Effector memory CD8-positive, alpha-beta T cell (primary cell): ENCODE results near the gene SLC25A23.

Experiments
- ATAC-seq: fragments of 150-1000 bp; cut with Tn5 transposase; replicated peaks from 2 replicates; pipeline ENCODE4 v1.10.0; 2021; ENCODE audit warnings: mild to moderate bottlenecking, moderate library complexity
- DNase-seq, 3 experiments: peaks; one replicate each; pipeline ENCODE4 v3.0.0; 2021
- H3K27ac Mint-ChIP-seq, 2 donors: one replicate each; pipeline ENCODE4 v1.8.0; 2022; ENCODE audit warnings: mild to moderate bottlenecking in 2 of 2, mixed read lengths in 2 of 2, moderate library complexity in 2 of 2
- H3K27me3 Mint-ChIP-seq, 2 donors: one replicate each; pipeline ENCODE4 v1.8.0; 2022; ENCODE audit warnings: mixed read lengths in 2 of 2
- H3K36me3 Mint-ChIP-seq: one replicate; pipeline ENCODE4 v1.8.0; 2022; ENCODE audit warnings: mild to moderate bottlenecking, moderate library complexity, mixed read lengths; ENCODE audit not compliant: insufficient read depth
- H3K4me1 Mint-ChIP-seq, 2 donors: one replicate each; pipeline ENCODE4 v1.8.0; 2022; ENCODE audit warnings: low read depth in 2 of 2, mixed read lengths in 2 of 2
- H3K4me3 Mint-ChIP-seq, 2 donors: one replicate each; pipeline ENCODE4 v1.8.0; 2022; ENCODE audit warnings: mild to moderate bottlenecking in 2 of 2, mixed read lengths in 2 of 2, moderate library complexity in 2 of 2
- H3K9me3 Mint-ChIP-seq, 2 donors: one replicate each; pipeline ENCODE4 v1.8.0; 2022; ENCODE audit warnings: mixed read lengths in 2 of 2

SLC25A23 gene

DNA sequence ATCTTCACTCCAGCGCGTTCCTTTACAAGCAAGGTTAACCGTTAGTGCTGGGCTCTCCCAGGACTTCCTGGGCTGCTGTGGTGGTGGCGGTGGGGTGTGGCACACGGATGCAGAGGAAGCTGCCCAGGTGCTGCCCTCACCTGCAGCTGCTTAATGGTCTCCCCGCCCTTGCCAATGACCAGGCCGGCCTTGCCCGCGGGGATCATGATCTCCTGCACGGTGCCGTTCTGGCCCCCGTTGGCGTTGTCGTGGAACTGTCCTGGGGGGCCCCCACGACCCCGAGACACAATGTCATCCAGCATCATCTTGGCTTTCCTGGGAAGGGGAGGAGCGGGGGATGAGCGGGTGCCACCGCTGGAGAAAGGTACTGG is 41.0 kb downstream of the SLC25A23 start:
- Mint-ChIP-seq H3K27me3 (no peaks in the 10 kb centered on the region), H3K36me3 (peaks cover 63% of the 10 kb centered on the region), H3K4me1 (peaks cover 19 to 21% of the 10 kb centered on the region in 2 donors), H3K4me3 (no peak overlapping the region), H3K9me3 (no peaks in the 10 kb centered on the region), H3K27ac (no peak overlapping the region)
- ATAC-seq (no peak), DNase-seq (no peak)

DNA sequence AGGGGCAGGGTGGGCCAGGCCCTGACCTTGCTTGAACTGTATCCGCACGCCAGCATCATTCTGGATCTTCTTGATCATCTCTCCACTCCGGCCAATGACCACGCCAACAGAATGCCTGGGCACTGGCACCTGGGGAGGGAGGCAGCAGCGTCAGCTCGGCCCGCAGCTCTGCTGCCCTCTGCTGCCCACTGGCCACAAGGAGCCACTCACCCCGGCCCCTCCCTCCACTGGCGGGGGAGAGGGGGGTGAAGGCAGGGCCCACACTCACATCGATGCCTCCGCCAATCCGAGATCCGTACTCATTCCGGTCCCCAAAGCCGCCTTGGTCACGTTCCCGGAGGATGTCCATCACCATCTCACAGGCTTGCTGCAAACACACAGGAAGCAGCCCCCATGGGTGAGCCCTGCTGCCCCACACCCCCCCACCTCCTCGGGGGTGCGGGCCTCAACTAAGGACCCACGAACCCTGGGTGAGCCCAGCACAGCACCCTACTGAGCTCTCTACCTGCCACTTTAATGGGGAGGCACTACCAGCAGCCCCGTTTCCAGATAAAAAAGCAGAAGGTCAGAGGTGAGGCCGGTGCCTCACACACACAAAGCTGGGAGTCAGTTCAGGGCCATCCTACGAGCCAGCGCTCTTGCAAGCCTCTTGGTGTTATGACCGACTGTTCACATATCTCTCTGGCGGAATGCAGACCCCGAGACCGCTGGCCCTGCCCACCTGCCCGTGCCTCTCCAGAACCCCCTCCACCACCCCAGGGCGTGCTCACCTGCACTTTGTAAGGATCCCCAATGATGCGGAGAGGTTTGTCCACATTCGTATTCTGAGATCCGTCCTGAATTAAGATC is 41.7 kb downstream of the SLC25A23 start:
- Mint-ChIP-seq H3K9me3 (no peaks in the 10 kb centered on the region), H3K27me3 (no peaks in the 10 kb centered on the region), H3K4me3 (no peak overlapping the region), H3K4me1 (peaks cover 13 to 15% of the 10 kb centered on the region in 2 donors), H3K27ac (no peak overlapping the region), H3K36me3 (peaks cover 65% of the 10 kb centered on the region)
- ATAC-seq (no peak), DNase-seq (no peak)

GRCh38 chr19:6416658-6417405 is 42.8 kb downstream of the SLC25A23 start:
- no peaks in the 10 kb centered on the region for H3K27me3 Mint-ChIP-seq
- H3K4me3 Mint-ChIP-seq = no peak overlapping the region
- ATAC-seq (no peak), DNase-seq (no peak)
- H3K9me3 Mint-ChIP-seq = no peaks in the 10 kb centered on the region
- peaks cover 61% of the 10 kb centered on the region for H3K36me3 Mint-ChIP-seq
- H3K27ac Mint-ChIP-seq = no peak overlapping the region
- peaks cover 4 to 5% of the 10 kb centered on the region in 2 donors for H3K4me1 Mint-ChIP-seq

- H3K36me3 Mint-ChIP-seq = peaks cover 61% of the 10 kb centered on the region
- ATAC-seq = no peak
- no peaks in the 10 kb centered on the region for H3K27me3 Mint-ChIP-seq
- H3K27ac Mint-ChIP-seq = no peak overlapping the region
- H3K4me1 Mint-ChIP-seq = peaks cover 0 to 1% of the 10 kb centered on the region in 2 donors
- H3K9me3 Mint-ChIP-seq = no peaks in the 10 kb centered on the region
- DNase-seq = no peak
- no peak overlapping the region for H3K4me3 Mint-ChIP-seq
Measured at GRCh38 chr19:6415591-6416190, 43.9 kb downstream of the SLC25A23 start.

- no peaks in the 10 kb centered on the region for H3K27me3 Mint-ChIP-seq
- H3K9me3 Mint-ChIP-seq = no peaks in the 10 kb centered on the region
- peak overlapping the region in 1 of 2 donors; percentile 46 for H3K27ac Mint-ChIP-seq
- H3K4me1 Mint-ChIP-seq = no peaks in the 10 kb centered on the region
- H3K36me3 Mint-ChIP-seq = peaks cover 60% of the 10 kb centered on the region
- H3K4me3 Mint-ChIP-seq = no peak overlapping the region
- DNase-seq (no peak), ATAC-seq (no peak)
Measured at GRCh38 chr19:6414793-6415590, 44.6 kb downstream of the SLC25A23 start.

DNA sequence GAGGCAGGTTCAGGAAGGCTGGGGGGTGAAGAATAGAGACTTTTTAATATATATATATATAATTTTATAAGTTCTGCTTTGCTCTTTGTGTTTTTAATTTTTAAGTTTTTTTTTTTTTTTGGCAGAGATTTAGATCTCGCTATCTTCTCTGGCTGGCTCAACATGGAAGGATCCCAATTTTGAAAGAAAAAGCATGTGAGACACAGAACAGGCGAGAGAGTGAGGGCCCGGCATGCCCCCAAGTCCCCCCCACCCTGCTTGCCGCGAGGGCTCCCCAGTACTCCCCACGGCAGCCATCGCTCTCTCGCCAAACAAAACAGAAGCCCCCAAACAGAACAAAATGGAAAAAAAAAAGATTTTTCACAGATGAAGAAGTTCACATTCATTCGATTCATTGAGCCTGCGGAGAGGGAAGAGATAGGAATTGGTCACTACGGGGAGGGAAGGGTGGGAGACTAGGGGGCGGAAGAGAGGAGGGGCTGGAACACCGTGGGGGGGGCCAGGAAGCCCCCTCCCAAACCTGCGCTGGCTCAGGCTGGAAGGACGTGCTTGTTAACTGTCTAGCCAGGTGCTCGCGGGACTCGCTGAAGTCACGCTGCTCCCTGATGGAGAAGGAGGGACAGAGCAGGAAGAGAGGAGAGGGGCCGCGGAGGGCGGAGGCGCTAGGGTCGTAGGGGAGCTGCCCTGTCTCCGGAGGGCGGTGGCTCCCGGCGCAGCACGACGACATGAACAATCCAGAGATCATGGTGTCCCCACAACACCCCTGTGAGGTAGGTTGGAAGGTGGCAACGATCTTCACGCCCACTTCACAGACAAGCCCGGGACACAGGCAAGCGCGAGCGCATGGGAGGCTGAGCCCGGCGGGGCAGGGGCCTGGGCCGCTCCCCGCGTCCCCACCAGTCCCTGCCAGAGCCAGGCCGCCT is 45.6 kb downstream of the SLC25A23 start:
- Mint-ChIP-seq H3K36me3 (peaks cover 52% of the 10 kb centered on the region), H3K9me3 (no peaks in the 10 kb centered on the region), H3K27me3 (no peaks in the 10 kb centered on the region), H3K27ac (peak overlapping the region in 1 of 2 donors; percentile 46), H3K4me1 (no peaks in the 10 kb centered on the region), H3K4me3 (no peak overlapping the region)
- DNase-seq (no peak), ATAC-seq (no peak)

GRCh38 chr19:6413291-6413690 is 46.3 kb downstream of the SLC25A23 start:
- H3K27ac Mint-ChIP-seq = no peak overlapping the region
- H3K4me3 Mint-ChIP-seq = no peak overlapping the region

DNA sequence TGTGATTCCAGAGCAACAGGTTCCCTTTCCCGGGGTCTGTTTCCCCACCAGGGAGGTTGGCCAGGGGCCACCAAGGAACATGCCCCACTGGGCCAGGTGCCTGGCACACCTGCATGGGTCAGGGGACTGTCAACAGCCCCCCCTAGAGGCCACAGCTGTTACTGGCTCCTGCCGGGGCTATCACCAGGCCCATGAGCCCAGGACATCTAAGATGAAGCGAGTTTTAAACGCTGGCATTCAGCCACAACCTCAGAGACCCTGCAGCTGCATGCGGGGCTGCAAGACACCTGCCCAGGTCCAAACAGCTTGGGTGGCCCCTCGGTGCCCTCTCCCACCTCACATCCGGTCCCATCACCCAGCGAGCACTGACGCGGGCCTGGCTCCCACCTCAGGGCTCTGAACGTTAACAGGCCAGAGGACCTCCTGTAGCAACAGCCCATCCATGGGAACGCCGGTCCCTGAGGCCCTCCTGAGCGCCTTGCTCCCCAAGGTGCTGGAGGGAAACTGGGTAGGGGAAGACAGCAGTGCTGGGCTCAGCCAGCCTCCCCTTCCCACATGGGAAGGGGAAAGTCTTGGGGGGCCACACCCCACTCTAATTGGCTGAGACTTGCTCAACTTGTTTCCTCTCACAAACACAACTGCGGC is 47.0 kb downstream of the SLC25A23 start:
- no peak overlapping the region for H3K4me3 Mint-ChIP-seq
- DNase-seq = peak; percentile 25 to 44 (median 35)
- H3K27ac Mint-ChIP-seq = no peak overlapping the region
- H3K27me3 Mint-ChIP-seq = no peaks in the 10 kb centered on the region
- H3K36me3 Mint-ChIP-seq = peaks cover 46% of the 10 kb centered on the region
- no peaks in the 10 kb centered on the region for H3K9me3 Mint-ChIP-seq
- ATAC-seq = peak; percentile 78
- H3K4me1 Mint-ChIP-seq = no peaks in the 10 kb centered on the region

More at GRCh38 chr19:6413291-6413690, 46.3 kb downstream of the SLC25A23 start:
- no peaks in the 10 kb centered on the region for H3K4me1 Mint-ChIP-seq
- no peak for DNase-seq
- ATAC-seq = no peak
- no peaks in the 10 kb centered on the region for H3K9me3 Mint-ChIP-seq
- H3K27me3 Mint-ChIP-seq = no peaks in the 10 kb centered on the region
- peaks cover 46% of the 10 kb centered on the region for H3K36me3 Mint-ChIP-seq

- Mint-ChIP-seq H3K4me3 (no peak overlapping the region), H3K4me1 (no peaks in the 10 kb centered on the region), H3K36me3 (peaks cover 43% of the 10 kb centered on the region), H3K9me3 (no peaks in the 10 kb centered on the region), H3K27ac (no peak overlapping the region), H3K27me3 (no peaks in the 10 kb centered on the region)
- ATAC-seq (no peak), DNase-seq (no peak)
Measured at GRCh38 chr19:6412061-6412446, 47.5 kb downstream of the SLC25A23 start.

- H3K27me3 Mint-ChIP-seq = no peaks in the 10 kb centered on the region
- peaks cover 19% of the 10 kb centered on the region for H3K36me3 Mint-ChIP-seq
- ATAC-seq (no peak), DNase-seq (no peak)
- H3K4me1 Mint-ChIP-seq = no peaks in the 10 kb centered on the region
- H3K27ac Mint-ChIP-seq = no peak overlapping the region
- no peaks in the 10 kb centered on the region for H3K9me3 Mint-ChIP-seq
- no peak overlapping the region for H3K4me3 Mint-ChIP-seq
Measured at GRCh38 chr19:6409346-6409745, 50.2 kb downstream of the SLC25A23 start.

GRCh38 chr19:6406401-6406800 is 53.2 kb downstream of the SLC25A23 start:
- H3K36me3 Mint-ChIP-seq = peaks cover 7% of the 10 kb centered on the region
- no peaks in the 10 kb centered on the region for H3K9me3 Mint-ChIP-seq
- no peaks in the 10 kb centered on the region for H3K4me1 Mint-ChIP-seq
- no peak overlapping the region for H3K4me3 Mint-ChIP-seq
- H3K27me3 Mint-ChIP-seq = no peaks in the 10 kb centered on the region
- H3K27ac Mint-ChIP-seq = no peak overlapping the region
- DNase-seq = no peak
- no peak for ATAC-seq
